HFF-Myc (cell line): ENCODE results near the gene OPCML.
"Not testable (repeated sequence)": the region's sequence is repeated elsewhere in the genome, so short reads cannot be mapped to it uniquely, and the experiment has no call there.

ENCODE experiments used
- DNase-seq: peaks from one replicate; pipeline ENCODE4 v3.0.0-alpha.2; 2011; ENCODE audit warnings: low read depth; ENCODE audit errors: extremely low read depth
- H3K4me3 ChIP-seq: replicated peaks from 2 replicates; pipeline ENCODE4 v1.5.1; 2011; ENCODE audit warnings: low read depth, mild to moderate bottlenecking, control low read depth, low read length
- CTCF ChIP-seq: IDR thresholded peaks from 2 replicates; pipeline ENCODE4 v1.5.1; 2012; ENCODE audit warnings: mild to moderate bottlenecking, low read depth, low read length, control low read depth; ENCODE audit errors: missing control alignments

OPCML gene

DNA sequence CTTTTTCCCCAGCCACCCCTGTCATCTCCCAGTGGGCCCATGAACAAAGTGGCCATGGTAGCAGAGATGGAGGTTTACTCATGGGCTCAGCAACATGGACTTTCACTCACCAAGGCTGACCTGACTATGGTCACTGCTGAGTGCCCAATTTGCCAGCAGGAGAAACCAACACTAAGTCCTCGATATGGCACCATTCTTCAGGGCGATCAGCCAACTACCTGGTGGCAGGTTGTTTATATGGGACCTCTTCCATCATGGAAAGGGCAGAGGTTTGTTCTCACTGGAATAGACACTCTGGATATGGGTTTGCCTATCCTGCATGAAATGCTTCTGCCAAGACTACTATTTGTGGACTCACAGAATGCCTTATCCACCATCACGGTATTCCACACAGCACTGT, 1152.8 kb downstream of the OPCML start:
- TF ChIP-seq CTCF: no peak
- no peak for DNase-seq
- no peak overlapping the region for H3K4me3 ChIP-seq

GRCh38 chr11:132373405-132374143, 1158.7 kb downstream of the OPCML start:
- DNase-seq: no peak
- no peak overlapping the region for H3K4me3 ChIP-seq
- no peak for TF ChIP-seq CTCF

DNA sequence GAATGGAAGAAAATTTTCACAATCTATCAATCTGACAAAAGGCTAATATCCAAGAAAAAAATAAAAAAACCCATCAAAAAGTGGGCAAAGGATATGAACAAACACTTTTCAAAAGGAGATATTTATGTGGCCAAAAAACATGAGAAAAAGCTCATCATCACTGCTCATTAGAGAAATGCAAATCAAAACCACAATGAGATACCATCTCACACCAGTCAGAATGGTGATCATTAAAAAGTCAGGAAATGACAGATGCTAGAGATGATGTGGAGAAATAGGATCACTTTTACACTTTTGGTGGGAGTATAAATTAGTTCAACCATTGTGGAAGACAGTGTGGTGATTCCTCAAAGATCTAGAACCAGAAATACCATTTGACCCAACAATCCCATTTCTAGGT, 1162.2 kb downstream of the OPCML start:
- H3K4me3 ChIP-seq, DNase-seq: not testable (repeated sequence)

DNA sequence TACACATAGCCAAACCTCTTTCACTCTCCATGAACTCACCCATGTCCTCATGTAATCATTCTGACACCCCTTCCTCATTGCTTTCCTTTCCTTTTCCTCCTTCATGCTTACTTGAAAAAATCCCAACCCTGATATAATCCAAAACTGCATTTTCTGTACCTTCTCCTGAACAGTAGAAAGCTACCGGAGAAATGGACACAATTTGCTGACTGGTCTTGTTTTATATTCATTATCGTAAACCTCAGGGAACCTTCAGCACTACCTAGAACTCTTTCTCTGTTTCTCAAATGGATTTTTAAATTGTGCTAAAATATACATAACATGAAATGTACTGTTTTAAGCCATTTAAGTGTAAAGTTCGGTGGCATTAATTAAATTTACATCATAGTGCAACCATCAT, 1165.0 kb downstream of the OPCML start:
- TF ChIP-seq CTCF: no peak
- no peak overlapping the region for H3K4me3 ChIP-seq
- DNase-seq: no peak

DNA sequence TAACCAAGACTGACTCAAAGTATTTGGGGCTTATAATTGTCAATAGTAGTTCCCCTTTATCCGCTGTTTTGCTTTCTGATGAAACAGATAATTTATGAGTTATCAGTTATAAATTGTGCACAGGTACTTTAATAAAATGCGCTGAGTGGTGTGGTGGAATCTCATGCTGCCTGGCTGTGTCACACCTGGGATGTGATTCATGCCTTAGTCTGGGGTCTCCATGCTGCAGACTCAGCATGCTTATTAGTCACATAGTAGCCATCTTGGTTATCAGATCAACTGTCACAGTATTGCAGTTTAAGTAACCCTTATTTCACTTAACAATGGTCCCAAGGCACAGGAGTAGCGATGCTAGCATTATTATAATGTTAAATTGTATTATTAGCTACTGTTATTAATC, 1166.7 kb downstream of the OPCML start:
- DNase-seq: no peak
- no peak for TF ChIP-seq CTCF
- H3K4me3 ChIP-seq: no peak overlapping the region
